ENCODE data around the gene SSH3. TPM values are rescaled to one million over a fixed set of nuclear protein-coding genes. Genes with fewer than 3 reads are reported as not detected.

The SSH3 gene
- total RNA-seq, 1 experiment from 2014 or later: 57.8 TPM

DNA sequence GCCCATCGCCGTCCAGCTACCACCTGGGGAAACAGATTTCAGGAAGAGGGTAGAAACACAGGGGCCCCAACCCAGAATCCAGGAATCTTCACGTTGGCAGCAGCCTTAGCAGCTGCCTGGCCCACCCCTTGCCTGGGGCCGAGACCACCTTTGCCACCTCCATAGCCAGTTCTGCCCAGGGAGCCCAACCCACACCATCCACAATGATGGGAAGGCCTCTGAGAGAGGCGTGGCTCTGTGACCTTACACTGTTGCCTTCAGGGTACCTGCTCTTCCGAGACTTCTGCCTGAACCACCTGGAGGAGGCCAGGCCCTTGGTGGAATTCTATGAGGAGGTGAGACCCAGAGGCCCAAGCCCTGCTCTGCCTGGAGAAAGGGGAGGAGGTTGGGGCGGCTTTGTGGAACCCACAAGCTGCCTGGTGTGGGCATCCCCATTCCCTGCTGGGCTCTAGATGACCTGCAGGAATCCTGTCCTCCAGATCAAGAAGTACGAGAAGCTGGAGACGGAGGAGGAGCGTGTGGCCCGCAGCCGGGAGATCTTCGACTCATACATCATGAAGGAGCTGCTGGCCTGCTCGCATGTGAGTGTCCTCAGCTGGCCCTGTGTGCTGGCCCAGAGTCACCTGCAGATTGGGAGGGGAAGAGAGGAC, 24.3 kb upstream of the SSH3 start:
- H4K20me1 ChIP-seq (ENCODE audit: insufficient read depth): no peaks in the 10 kb centered on the region
- no peaks in the 10 kb centered on the region for H3K27me3 ChIP-seq (ENCODE audit: insufficient read depth, low read length)
- no peak for TF ChIP-seq SRF (IDR thresholded peaks at IDR 0.05; ENCODE audit: low read depth)
- TF ChIP-seq TCF7L2 (IDR thresholded peaks at IDR 0.05; ENCODE audit: borderline replicate concordance, extremely low read depth, insufficient read depth, insufficient read length): no peak
- TF ChIP-seq ZFX (IDR thresholded peaks at IDR 0.05): no peak
- no peak for TF ChIP-seq EGR1 (IDR thresholded peaks at IDR 0.05; ENCODE audit: low read depth)
- TF ChIP-seq EZH2 (IDR thresholded peaks at IDR 0.05): no peak
- peaks cover 4 to 19% of the 10 kb centered on the region in 2 experiments for H3K4me1 ChIP-seq (ENCODE audit: control insufficient read depth in 1 of 2, insufficient read depth in 2 of 2, low read length in 2 of 2)
- no TSS peak for BruUV-seq (replicated peaks)
- no peak overlapping the region for H3K4me3 ChIP-seq (replicated peaks in 1 of 2; ENCODE audit: low read depth in 1 of 2, low read length in 2 of 2)
- H3K79me2 ChIP-seq (ENCODE audit: insufficient read depth, low read length): peaks cover 44% of the 10 kb centered on the region
- H3K36me3 ChIP-seq (ENCODE audit: control insufficient read depth in 1 of 2, insufficient read depth in 2 of 2, low read length in 2 of 2): peaks cover 21 to 41% of the 10 kb centered on the region in 2 experiments
- no peak overlapping the region for H3K27ac ChIP-seq (ENCODE audit: low read depth, low read length)
- no peak for DNase-seq (ENCODE audit: low read depth, low spot score)
- CTCF ChIA-PET: no interaction called here
- no peaks in the 10 kb centered on the region for H3K9me3 ChIP-seq (ENCODE audit: control insufficient read depth in 1 of 2, insufficient read depth in 1 of 2, low read depth in 1 of 2, low read length in 2 of 2)
- no peak overlapping the region for H3K9ac ChIP-seq (ENCODE audit: low read length)
- RAD21 ChIA-PET (ENCODE audit: low non-redundant PET in 1 of 2, low total read pairs in 2 of 2, uncharacterized antibody in 2 of 2, unreplicated experiment in 2 of 2): no interaction called here
- intact Hi-C loops (cut with micrococcal nuclease): no loop called here
- no peaks in the 10 kb centered on the region for H3K9me2 ChIP-seq (ENCODE audit: insufficient read depth)
- H3K4me2 ChIP-seq (ENCODE audit: low read length): no peak overlapping the region
- POLR2A ChIA-PET: no interaction called here
- H2AFZ ChIP-seq (ENCODE audit: low read depth, low read length, poor library complexity, severe bottlenecking): no peak overlapping the region
- no peak for ATAC-seq

DNA sequence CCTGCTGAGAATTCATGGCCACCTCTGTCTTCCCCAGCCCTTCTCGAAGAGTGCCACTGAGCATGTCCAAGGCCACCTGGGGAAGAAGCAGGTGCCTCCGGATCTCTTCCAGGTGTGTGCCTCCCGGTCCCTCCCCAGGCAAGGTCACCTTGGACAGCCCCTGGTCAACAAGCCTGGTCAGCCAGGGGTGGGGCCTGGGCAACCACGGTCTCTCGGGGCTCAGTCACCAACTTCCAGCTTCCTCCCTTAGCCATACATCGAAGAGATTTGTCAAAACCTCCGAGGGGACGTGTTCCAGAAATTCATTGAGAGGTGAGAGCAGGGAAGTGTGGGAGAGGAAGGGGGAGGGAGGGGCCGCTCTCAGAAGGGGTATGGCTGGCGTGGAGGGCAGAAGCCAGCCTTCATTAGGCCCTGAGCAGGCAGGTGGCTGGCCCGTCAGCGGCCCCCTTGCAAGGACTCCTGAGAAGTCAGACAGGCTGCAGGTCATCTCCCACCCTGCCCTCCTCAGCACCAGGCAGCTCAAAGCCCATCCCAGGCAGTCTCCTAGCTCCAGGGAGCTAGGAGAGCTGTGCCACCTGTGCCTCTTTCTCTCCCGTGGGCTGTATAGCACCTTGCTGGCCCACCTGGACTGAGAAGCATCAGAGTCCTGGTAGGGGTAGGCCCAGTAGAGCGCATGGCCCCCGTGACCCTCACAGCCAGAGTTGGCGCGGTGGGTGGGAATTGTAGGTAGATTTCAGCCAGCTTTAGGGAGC, 23.6 kb upstream of the SSH3 start:
- Histone ChIP-seq H3K9ac (ENCODE audit: low read length) (no peak overlapping the region), H3K4me1 (ENCODE audit: control insufficient read depth in 1 of 2, insufficient read depth in 2 of 2, low read length in 2 of 2) (peaks cover 4 to 19% of the 10 kb centered on the region in 2 experiments), H4K20me1 (ENCODE audit: insufficient read depth) (no peaks in the 10 kb centered on the region), H3K36me3 (ENCODE audit: control insufficient read depth in 1 of 2, insufficient read depth in 2 of 2, low read length in 2 of 2) (peaks cover 21 to 45% of the 10 kb centered on the region in 2 experiments), H3K4me2 (ENCODE audit: low read length) (no peak overlapping the region), H3K4me3 (replicated peaks in 1 of 2; ENCODE audit: low read depth in 1 of 2, low read length in 2 of 2) (no peak overlapping the region), H2AFZ (ENCODE audit: low read depth, low read length, poor library complexity, severe bottlenecking) (no peak overlapping the region), H3K79me2 (ENCODE audit: insufficient read depth, low read length) (peaks cover 37% of the 10 kb centered on the region), H3K9me2 (ENCODE audit: insufficient read depth) (no peaks in the 10 kb centered on the region), H3K27ac (ENCODE audit: low read depth, low read length) (no peak overlapping the region), H3K9me3 (ENCODE audit: control insufficient read depth in 1 of 2, insufficient read depth in 1 of 2, low read depth in 1 of 2, low read length in 2 of 2) (no peaks in the 10 kb centered on the region), H3K27me3 (ENCODE audit: insufficient read depth, low read length) (no peaks in the 10 kb centered on the region)
- CTCF ChIA-PET: no interaction called here
- RAD21 ChIA-PET (ENCODE audit: low non-redundant PET in 1 of 2, low total read pairs in 2 of 2, uncharacterized antibody in 2 of 2, unreplicated experiment in 2 of 2): no interaction called here
- POLR2A ChIA-PET: no interaction called here
- ATAC-seq (no peak), DNase-seq (ENCODE audit: low read depth, low spot score) (no peak)
- BruUV-seq (replicated peaks): no TSS peak
- intact Hi-C loops (cut with micrococcal nuclease): no loop called here
- no peak for TF ChIP-seq SIN3A (IDR thresholded peaks at IDR 0.05; ENCODE audit: low read depth)
- TF ChIP-seq, protein P1, sequence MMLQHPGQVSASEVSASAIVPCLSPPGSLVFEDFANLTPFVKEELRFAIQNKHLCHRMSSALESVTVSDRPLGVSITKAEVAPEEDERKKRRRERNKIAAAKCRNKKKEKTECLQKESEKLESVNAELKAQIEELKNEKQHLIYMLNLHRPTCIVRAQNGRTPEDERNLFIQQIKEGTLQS (IDR thresholded peaks at IDR 0.05): no peak
- no peak for TF ChIP-seq CEBPB (IDR thresholded peaks at IDR 0.05; ENCODE audit: low read depth)
- TF ChIP-seq SRF (IDR thresholded peaks at IDR 0.05; ENCODE audit: low read depth): no peak
- TF ChIP-seq EZH2phosphoT487 (IDR thresholded peaks at IDR 0.05; ENCODE audit: borderline replicate concordance): no peak
- TF ChIP-seq ZFX (IDR thresholded peaks at IDR 0.05): no peak
- TF ChIP-seq SP1 (IDR thresholded peaks at IDR 0.05; ENCODE audit: low read depth): no peak
- TF ChIP-seq RAD21 (IDR thresholded peaks at IDR 0.05; ENCODE audit: low read depth): no peak
- TF ChIP-seq, protein P2, sequence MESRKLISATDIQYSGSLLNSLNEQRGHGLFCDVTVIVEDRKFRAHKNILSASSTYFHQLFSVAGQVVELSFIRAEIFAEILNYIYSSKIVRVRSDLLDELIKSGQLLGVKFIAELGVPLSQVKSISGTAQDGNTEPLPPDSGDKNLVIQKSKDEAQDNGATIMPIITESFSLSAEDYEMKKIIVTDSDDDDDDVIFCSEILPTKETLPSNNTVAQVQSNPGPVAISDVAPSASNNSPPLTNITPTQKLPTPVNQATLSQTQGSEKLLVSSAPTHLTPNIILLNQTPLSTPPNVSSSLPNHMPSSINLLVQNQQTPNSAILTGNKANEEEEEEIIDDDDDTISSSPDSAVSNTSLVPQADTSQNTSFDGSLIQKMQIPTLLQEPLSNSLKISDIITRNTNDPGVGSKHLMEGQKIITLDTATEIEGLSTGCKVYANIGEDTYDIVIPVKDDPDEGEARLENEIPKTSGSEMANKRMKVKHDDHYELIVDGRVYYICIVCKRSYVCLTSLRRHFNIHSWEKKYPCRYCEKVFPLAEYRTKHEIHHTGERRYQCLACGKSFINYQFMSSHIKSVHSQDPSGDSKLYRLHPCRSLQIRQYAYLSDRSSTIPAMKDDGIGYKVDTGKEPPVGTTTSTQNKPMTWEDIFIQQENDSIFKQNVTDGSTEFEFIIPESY (IDR thresholded peaks at IDR 0.05; ENCODE audit: extremely low read depth, insufficient replicate concordance, low read length): no peak
- no peak for TF ChIP-seq YY1 (IDR thresholded peaks at IDR 0.05; ENCODE audit: extremely low read depth, insufficient replicate concordance, low read depth, low read length)
- TF ChIP-seq, protein P3, sequence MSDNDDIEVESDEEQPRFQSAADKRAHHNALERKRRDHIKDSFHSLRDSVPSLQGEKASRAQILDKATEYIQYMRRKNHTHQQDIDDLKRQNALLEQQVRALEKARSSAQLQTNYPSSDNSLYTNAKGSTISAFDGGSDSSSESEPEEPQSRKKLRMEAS (IDR thresholded peaks at IDR 0.05): no peak
- TF ChIP-seq EGR1 (IDR thresholded peaks at IDR 0.05; ENCODE audit: low read depth): no peak

Measured in HCT116 (cell line).